Measurements from ENCODE around the gene DLL1.
A peak's percentile ranks its signal among the peaks of the same experiment; 100 is the strongest.

Gene DLL1

GRCh38 chr6:170279977-170280688, 10.7 kb downstream of the DLL1 start:
- Histone ChIP-seq H3K27me3 (ENCODE audit: low read depth, low read length) (no peaks in the 10 kb centered on the region), H3K36me3 (ENCODE audit: control insufficient read depth in 1 of 2, insufficient read depth in 2 of 2, low read length in 2 of 2) (peaks cover 0 to 8% of the 10 kb centered on the region in 2 donors), H3K4me3 (ENCODE audit: low read depth in 1 of 2, low read length in 2 of 2) (peak overlapping the region; percentile 51 to 85), H3K4me1 (ENCODE audit: control insufficient read depth in 1 of 2, insufficient read depth in 2 of 2, low read length in 2 of 2) (peaks cover 0 to 4% of the 10 kb centered on the region in 2 donors), H3K9me3 (ENCODE audit: control insufficient read depth in 1 of 2, low read length in 2 of 2) (no peaks in the 10 kb centered on the region), H3K27ac (ENCODE audit: low read length) (peak overlapping the region; percentile 58)

GRCh38 chr6:170279426-170279825, 11.5 kb downstream of the DLL1 start:
- Histone ChIP-seq H3K27ac (ENCODE audit: low read length) (no peak overlapping the region), H3K4me1 (ENCODE audit: control insufficient read depth in 1 of 2, insufficient read depth in 2 of 2, low read length in 2 of 2) (peaks cover 0 to 4% of the 10 kb centered on the region in 2 donors)

GRCh38 chr6:170278743-170279094, 12.2 kb downstream of the DLL1 start:
- no peak overlapping the region for H3K4me3 ChIP-seq (ENCODE audit: low read depth in 1 of 2, low read length in 2 of 2)
- H3K27ac ChIP-seq (ENCODE audit: low read length): no peak overlapping the region
- H3K9me3 ChIP-seq (ENCODE audit: control insufficient read depth in 1 of 2, low read length in 2 of 2): no peaks in the 10 kb centered on the region
- peaks cover 0 to 3% of the 10 kb centered on the region in 2 donors for H3K36me3 ChIP-seq (ENCODE audit: control insufficient read depth in 1 of 2, insufficient read depth in 2 of 2, low read length in 2 of 2)
- peaks cover 0 to 4% of the 10 kb centered on the region in 2 donors for H3K4me1 ChIP-seq (ENCODE audit: control insufficient read depth in 1 of 2, insufficient read depth in 2 of 2, low read length in 2 of 2)
- H3K27me3 ChIP-seq (ENCODE audit: low read depth, low read length): no peaks in the 10 kb centered on the region

More at GRCh38 chr6:170279426-170279825, 11.5 kb downstream of the DLL1 start:
- Histone ChIP-seq H3K27me3 (ENCODE audit: low read depth, low read length) (no peaks in the 10 kb centered on the region), H3K4me3 (ENCODE audit: low read depth in 1 of 2, low read length in 2 of 2) (no peak overlapping the region), H3K9me3 (ENCODE audit: control insufficient read depth in 1 of 2, low read length in 2 of 2) (no peaks in the 10 kb centered on the region), H3K36me3 (ENCODE audit: control insufficient read depth in 1 of 2, insufficient read depth in 2 of 2, low read length in 2 of 2) (peaks cover 0 to 3% of the 10 kb centered on the region in 2 donors)

GRCh38 chr6:170277893-170278742, 12.8 kb downstream of the DLL1 start:
- peaks cover 0 to 2% of the 10 kb centered on the region in 2 donors for H3K36me3 ChIP-seq (ENCODE audit: control insufficient read depth in 1 of 2, insufficient read depth in 2 of 2, low read length in 2 of 2)
- H3K27ac ChIP-seq (ENCODE audit: low read length): no peak overlapping the region
- peaks cover 0 to 4% of the 10 kb centered on the region in 2 donors for H3K4me1 ChIP-seq (ENCODE audit: control insufficient read depth in 1 of 2, insufficient read depth in 2 of 2, low read length in 2 of 2)
- H3K4me3 ChIP-seq (ENCODE audit: low read depth in 1 of 2, low read length in 2 of 2): no peak overlapping the region
- H3K27me3 ChIP-seq (ENCODE audit: low read depth, low read length): no peaks in the 10 kb centered on the region
- H3K9me3 ChIP-seq (ENCODE audit: control insufficient read depth in 1 of 2, low read length in 2 of 2): no peaks in the 10 kb centered on the region

- Histone ChIP-seq H3K27me3 (ENCODE audit: low read depth, low read length) (no peaks in the 10 kb centered on the region), H3K36me3 (ENCODE audit: control insufficient read depth in 1 of 2, insufficient read depth in 2 of 2, low read length in 2 of 2) (no peaks in the 10 kb centered on the region), H3K4me1 (ENCODE audit: control insufficient read depth in 1 of 2, insufficient read depth in 2 of 2, low read length in 2 of 2) (peaks cover 0 to 4% of the 10 kb centered on the region in 2 donors), H3K9me3 (ENCODE audit: control insufficient read depth in 1 of 2, low read length in 2 of 2) (no peaks in the 10 kb centered on the region), H3K4me3 (ENCODE audit: low read depth in 1 of 2, low read length in 2 of 2) (no peak overlapping the region), H3K27ac (ENCODE audit: low read length) (no peak overlapping the region)
Observed at GRCh38 chr6:170276369-170277057, 14.4 kb downstream of the DLL1 start.

- no peak overlapping the region for H3K4me3 ChIP-seq (ENCODE audit: low read depth in 1 of 2, low read length in 2 of 2)
- no peaks in the 10 kb centered on the region for H3K27me3 ChIP-seq (ENCODE audit: low read depth, low read length)
- no peaks in the 10 kb centered on the region for H3K9me3 ChIP-seq (ENCODE audit: control insufficient read depth in 1 of 2, low read length in 2 of 2)
- peaks cover 0 to 4% of the 10 kb centered on the region in 2 donors for H3K4me1 ChIP-seq (ENCODE audit: control insufficient read depth in 1 of 2, insufficient read depth in 2 of 2, low read length in 2 of 2)
- H3K27ac ChIP-seq (ENCODE audit: low read length): no peak overlapping the region
- H3K36me3 ChIP-seq (ENCODE audit: control insufficient read depth in 1 of 2, insufficient read depth in 2 of 2, low read length in 2 of 2): no peaks in the 10 kb centered on the region
Observed at GRCh38 chr6:170274713-170275560, 15.9 kb downstream of the DLL1 start.

GRCh38 chr6:170273681-170274080, 17.2 kb downstream of the DLL1 start:
- H3K36me3 ChIP-seq (ENCODE audit: control insufficient read depth in 1 of 2, insufficient read depth in 2 of 2, low read length in 2 of 2): no peaks in the 10 kb centered on the region
- no peak overlapping the region for H3K27ac ChIP-seq (ENCODE audit: low read length)
- peaks cover 0 to 4% of the 10 kb centered on the region in 2 donors for H3K4me1 ChIP-seq (ENCODE audit: control insufficient read depth in 1 of 2, insufficient read depth in 2 of 2, low read length in 2 of 2)
- H3K9me3 ChIP-seq (ENCODE audit: control insufficient read depth in 1 of 2, low read length in 2 of 2): no peaks in the 10 kb centered on the region
- no peak overlapping the region for H3K4me3 ChIP-seq (ENCODE audit: low read depth in 1 of 2, low read length in 2 of 2)
- no peaks in the 10 kb centered on the region for H3K27me3 ChIP-seq (ENCODE audit: low read depth, low read length)

- Histone ChIP-seq H3K36me3 (ENCODE audit: control insufficient read depth in 1 of 2, insufficient read depth in 2 of 2, low read length in 2 of 2) (no peaks in the 10 kb centered on the region), H3K9me3 (ENCODE audit: control insufficient read depth in 1 of 2, low read length in 2 of 2) (no peaks in the 10 kb centered on the region), H3K27me3 (ENCODE audit: low read depth, low read length) (no peaks in the 10 kb centered on the region), H3K27ac (ENCODE audit: low read length) (no peak overlapping the region), H3K4me3 (ENCODE audit: low read depth in 1 of 2, low read length in 2 of 2) (no peak overlapping the region), H3K4me1 (ENCODE audit: control insufficient read depth in 1 of 2, insufficient read depth in 2 of 2, low read length in 2 of 2) (peaks cover 0 to 4% of the 10 kb centered on the region in 2 donors)
Observed at GRCh38 chr6:170273191-170273590, 17.7 kb downstream of the DLL1 start.

GRCh38 chr6:170272341-170273065, 18.4 kb downstream of the DLL1 start:
- Histone ChIP-seq H3K4me1 (ENCODE audit: control insufficient read depth in 1 of 2, insufficient read depth in 2 of 2, low read length in 2 of 2) (peaks cover 0 to 4% of the 10 kb centered on the region in 2 donors), H3K4me3 (ENCODE audit: low read depth in 1 of 2, low read length in 2 of 2) (peak overlapping the region in 1 of 2 donors; percentile 30)

GRCh38 chr6:170271771-170272314, 19.0 kb downstream of the DLL1 start:
- H3K36me3 ChIP-seq (ENCODE audit: control insufficient read depth in 1 of 2, insufficient read depth in 2 of 2, low read length in 2 of 2): no peaks in the 10 kb centered on the region
- no peak overlapping the region for H3K27ac ChIP-seq (ENCODE audit: low read length)
- no peaks in the 10 kb centered on the region for H3K9me3 ChIP-seq (ENCODE audit: control insufficient read depth in 1 of 2, low read length in 2 of 2)
- H3K4me3 ChIP-seq (ENCODE audit: low read depth in 1 of 2, low read length in 2 of 2): peak overlapping the region; percentile 19 to 30
- no peaks in the 10 kb centered on the region for H3K27me3 ChIP-seq (ENCODE audit: low read depth, low read length)
- H3K4me1 ChIP-seq (ENCODE audit: control insufficient read depth in 1 of 2, insufficient read depth in 2 of 2, low read length in 2 of 2): peaks cover 0 to 4% of the 10 kb centered on the region in 2 donors

More at GRCh38 chr6:170272341-170273065, 18.4 kb downstream of the DLL1 start:
- Histone ChIP-seq H3K27me3 (ENCODE audit: low read depth, low read length) (no peaks in the 10 kb centered on the region), H3K9me3 (ENCODE audit: control insufficient read depth in 1 of 2, low read length in 2 of 2) (no peaks in the 10 kb centered on the region), H3K27ac (ENCODE audit: low read length) (no peak overlapping the region), H3K36me3 (ENCODE audit: control insufficient read depth in 1 of 2, insufficient read depth in 2 of 2, low read length in 2 of 2) (no peaks in the 10 kb centered on the region)
